B cell (primary cell): ENCODE measurements around the gene ADK.

ENCODE experiments used
- CTCF ChIP-seq: fragments of 200-600 bp; IDR thresholded peaks from one replicate; pipeline ENCODE4 v1.8.0; 2022; ENCODE audit warnings: antibody characterized with exemption, mild to moderate bottlenecking
- EZH2 ChIP-seq: IDR thresholded peaks from 2 replicates; pipeline ENCODE4 v1.6.1; 2012; ENCODE audit warnings: borderline replicate concordance, low read depth, mild to moderate bottlenecking, moderate library complexity, low read length; ENCODE audit not compliant: insufficient read depth, poor library complexity, severe bottlenecking

DNA sequence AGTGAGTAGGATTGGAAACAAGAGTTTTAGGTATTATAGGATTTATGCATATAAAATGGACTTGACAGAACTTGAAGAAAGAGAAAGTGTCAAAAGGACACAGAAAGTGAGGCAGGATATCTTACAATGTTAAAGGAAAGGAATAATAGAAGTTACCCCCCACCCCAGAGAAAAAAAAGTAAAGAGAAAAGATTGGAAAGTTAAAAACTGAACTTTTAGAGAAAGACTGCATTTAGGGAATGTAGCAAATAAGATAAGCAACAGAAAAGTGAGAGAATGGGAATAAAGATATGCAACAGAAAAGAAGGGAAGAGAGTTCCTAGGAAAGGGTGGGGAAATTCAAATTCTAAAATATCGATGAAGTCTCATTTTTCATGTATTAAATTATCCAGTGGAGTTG is 424.9 kb downstream of the ADK start:
- no peak for TF ChIP-seq CTCF
- TF ChIP-seq EZH2 = no peak
